GM12878 (cell line): ENCODE measurements around the gene DUSP10.

ENCODE experiments used
- CTCF ChIP-seq, 3 experiments: IDR thresholded peaks in 2 of 3; conservative IDR thresholded peaks in 1 of 3; 2 replicates each; pipeline ENCODE4 v1.5.1; 2011; ENCODE audit warnings: low read depth in 3 of 3, low read length in 3 of 3, mild to moderate bottlenecking in 3 of 3, control low read depth in 2 of 3, moderate library complexity in 2 of 3, inconsistent platforms in 1 of 3, mixed read lengths in 1 of 3; ENCODE audit not compliant: control insufficient read depth in 2 of 3, insufficient read depth in 1 of 3; ENCODE audit errors: extremely low read depth in 1 of 3
- NFIC ChIP-seq: IDR thresholded peaks from 2 replicates; pipeline ENCODE4 v1.6.1; 2012; ENCODE audit warnings: low read depth, mild to moderate bottlenecking, inconsistent platforms, low read length, moderate library complexity
- POLR2A ChIP-seq: IDR thresholded peaks from 2 replicates; pipeline ENCODE4 v1.6.1; 2011; ENCODE audit warnings: low read depth, mild to moderate bottlenecking, low read length
- POLR2AphosphoS5 ChIP-seq: IDR thresholded peaks from 2 replicates; pipeline ENCODE4 v1.6.1; 2011; ENCODE audit warnings: mild to moderate bottlenecking, low read length, inconsistent platforms
- SUPT20H ChIP-seq: IDR thresholded peaks from 2 replicates; pipeline ENCODE4 v1.6.1; 2011; ENCODE audit warnings: low read depth, mild to moderate bottlenecking, low read length, moderate library complexity, borderline replicate concordance; ENCODE audit not compliant: control insufficient read depth
- TF ChIP-seq, protein P1 (sequence below): IDR thresholded peaks from 2 replicates; pipeline ENCODE4 v1.6.1; 2011; ENCODE audit warnings: borderline replicate concordance, low read depth, mild to moderate bottlenecking, moderate library complexity, mixed read lengths, low read length; ENCODE audit not compliant: insufficient read depth; ENCODE audit errors: extremely low read length

DNA sequence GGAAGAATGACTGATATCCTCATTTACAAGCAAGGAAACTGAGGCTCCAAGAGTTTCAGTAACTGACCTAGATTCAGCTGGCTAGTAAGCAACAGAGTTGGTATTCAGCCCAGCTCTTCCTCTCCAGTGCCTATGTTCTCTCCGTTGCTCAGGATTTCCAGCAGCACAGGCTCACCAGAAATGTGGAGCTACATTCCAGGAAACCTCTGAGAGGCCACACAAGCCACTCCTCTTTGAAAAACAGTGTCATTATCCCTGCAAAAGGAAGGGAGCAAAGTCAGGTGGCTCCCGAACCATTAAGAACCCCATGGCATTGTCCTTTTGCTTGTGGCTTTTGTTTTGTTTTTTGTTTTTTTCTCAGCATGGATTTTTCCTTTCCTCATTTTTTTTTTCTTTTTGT, 40.6 kb upstream of the DUSP10 start:
- TF ChIP-seq, protein P1, sequence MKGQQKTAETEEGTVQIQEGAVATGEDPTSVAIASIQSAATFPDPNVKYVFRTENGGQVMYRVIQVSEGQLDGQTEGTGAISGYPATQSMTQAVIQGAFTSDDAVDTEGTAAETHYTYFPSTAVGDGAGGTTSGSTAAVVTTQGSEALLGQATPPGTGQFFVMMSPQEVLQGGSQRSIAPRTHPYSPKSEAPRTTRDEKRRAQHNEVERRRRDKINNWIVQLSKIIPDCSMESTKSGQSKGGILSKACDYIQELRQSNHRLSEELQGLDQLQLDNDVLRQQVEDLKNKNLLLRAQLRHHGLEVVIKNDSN, result no peak
- TF ChIP-seq CTCF (IDR thresholded peaks at IDR 0.05 in 2 of 3, conservative IDR thresholded peaks at IDR 0.05 in 1 of 3; ENCODE audit: control insufficient read depth in 2 of 3, extremely low read depth in 1 of 3, insufficient read depth in 1 of 3, low read depth in 3 of 3, low read length in 3 of 3) (no peak), POLR2A (no peak), NFIC (no peak), POLR2AphosphoS5 (no peak), SUPT20H (no peak)
